IMR-90 (cell line): Measurements from ENCODE around the gene DNM2. TPM values are rescaled to one million over a fixed set of nuclear protein-coding genes. Genes with fewer than 3 reads are reported as not detected.

Source experiments
- ATAC-seq: fragments of 200-7000 bp; cut with Tn5 transposase; 2 replicates; pipeline ENCODE4 v1.9.1; 2020; ENCODE audit warnings: low read depth, mild to moderate bottlenecking, moderate library complexity
- BruUV-seq: library from RNA; stranded (reverse); fragments of 400-500 nt; replicated peaks from 2 replicates; lab custom pipeline; 2021; lab: Mats Ljungman, UMichigan
- CTCF ChIA-PET: fragments of 300-600 bp; formaldehyde crosslinking; extraction: SDS; loops from one replicate; lab custom pipeline; 2021; ENCODE audit warnings: antibody characterized with exemption; lab: Yijun Ruan, JAX
- POLR2A ChIA-PET: fragments of 300-600 bp; sonication (Branson Sonifier 250); formaldehyde crosslinking; loops from one replicate; lab custom pipeline; 2022; ENCODE audit warnings: antibody characterized with exemption; ENCODE audit not compliant: unreplicated experiment; lab: Charles Lee
- DNase-seq: peaks from one replicate; pipeline ENCODE4 v3.0.0; 2013
- H2AFZ ChIP-seq: replicated peaks from 2 replicates; pipeline ENCODE3; 2013; ENCODE audit warnings: low read length, mild to moderate bottlenecking; ENCODE audit not compliant: poor library complexity
- H2AK5ac ChIP-seq: 2 replicates; pipeline ENCODE4 v1.6.1; 2013; ENCODE audit warnings: low read depth, low read length, inconsistent platforms
- H2AK9ac ChIP-seq: replicated peaks from 2 replicates; pipeline ENCODE3; 2013; ENCODE audit warnings: mild to moderate bottlenecking, low read depth, low read length, moderate library complexity; ENCODE audit not compliant: poor library complexity
- H2BK120ac ChIP-seq: 2 replicates; pipeline ENCODE4 v1.6.1; 2013; ENCODE audit warnings: low read depth, low read length, inconsistent platforms
- H2BK15ac ChIP-seq: 3 replicates; pipeline ENCODE4 v1.6.1; 2013; ENCODE audit warnings: low read depth, low read length, inconsistent platforms
- H2BK20ac ChIP-seq: 2 replicates; pipeline ENCODE4 v1.6.1; 2013; ENCODE audit warnings: low read depth, mild to moderate bottlenecking, inconsistent platforms, low read length, moderate library complexity
- H2BK5ac ChIP-seq: 2 replicates; pipeline ENCODE4 v1.6.1; 2013; ENCODE audit warnings: mild to moderate bottlenecking, low read depth, low read length, inconsistent platforms; ENCODE audit not compliant: poor library complexity, severe bottlenecking
- H3K14ac ChIP-seq: replicated peaks from 2 replicates; pipeline ENCODE4 v1.6.1; 2013; ENCODE audit warnings: low read depth, low read length, inconsistent platforms
- H3K18ac ChIP-seq: 2 replicates; pipeline ENCODE4 v1.6.1; 2013; ENCODE audit warnings: low read depth, low read length, control low read depth
- H3K23ac ChIP-seq: 2 replicates; pipeline ENCODE4 v1.6.1; 2013; ENCODE audit warnings: low read depth, low read length, inconsistent platforms
- H3K27ac ChIP-seq: 2 replicates; pipeline ENCODE4 v1.5.1; 2013; ENCODE audit warnings: mild to moderate bottlenecking, control low read depth, low read length; ENCODE audit not compliant: insufficient read depth
- H3K27me3 ChIP-seq: 2 replicates; pipeline ENCODE4 v1.6.1; 2013; ENCODE audit warnings: low read length; ENCODE audit not compliant: control insufficient read depth, insufficient read depth
- H3K36me3 ChIP-seq: 2 replicates; pipeline ENCODE4 v1.6.1; 2013; ENCODE audit warnings: low read length, mixed read lengths; ENCODE audit not compliant: control insufficient read depth, insufficient read depth
- H3K4ac ChIP-seq: 2 replicates; pipeline ENCODE4 v1.6.1; 2013; ENCODE audit warnings: low read depth, low read length, inconsistent platforms
- H3K4me1 ChIP-seq: 2 replicates; pipeline ENCODE4 v1.6.1; 2013; ENCODE audit warnings: low read length, mixed read lengths; ENCODE audit not compliant: control insufficient read depth, insufficient read depth
- H3K4me2 ChIP-seq: 2 replicates; pipeline ENCODE4 v1.6.1; 2013; ENCODE audit warnings: low read depth, mild to moderate bottlenecking, control low read depth, low read length, moderate library complexity
- H3K4me3 ChIP-seq: 2 replicates; pipeline ENCODE4 v1.5.1; 2013; ENCODE audit warnings: low read depth, mild to moderate bottlenecking, control low read depth, low read length, moderate library complexity; ENCODE audit not compliant: insufficient read depth
- H3K56ac ChIP-seq: 2 replicates; pipeline ENCODE4 v1.6.1; 2013; ENCODE audit warnings: low read length, inconsistent platforms; ENCODE audit not compliant: insufficient read depth; ENCODE audit errors: extremely low read depth
- H3K79me1 ChIP-seq, 2 experiments: 2 replicates each; pipeline ENCODE4 v1.6.1; 2013; ENCODE audit warnings: low read length in 2 of 2, inconsistent platforms in 1 of 2, low read depth in 1 of 2
- H3K9ac ChIP-seq: 2 replicates; pipeline ENCODE4 v1.6.1; 2013; ENCODE audit warnings: low read depth, low read length, control low read depth
- H3K9me1 ChIP-seq: 2 replicates; pipeline ENCODE4 v1.6.1; 2013; ENCODE audit warnings: low read length, inconsistent platforms; ENCODE audit not compliant: insufficient read depth
- H3K9me3 ChIP-seq: 2 replicates; pipeline ENCODE4 v1.6.1; 2013; ENCODE audit warnings: low read length; ENCODE audit not compliant: control insufficient read depth, insufficient read depth
- H4K20me1 ChIP-seq: 2 replicates; pipeline ENCODE4 v1.6.1; 2013; ENCODE audit warnings: low read length, inconsistent platforms; ENCODE audit not compliant: insufficient read depth
- H4K5ac ChIP-seq: 2 replicates; pipeline ENCODE4 v1.6.1; 2013; ENCODE audit warnings: mild to moderate bottlenecking, low read depth, low read length, control low read depth
- H4K8ac ChIP-seq, 2 experiments: 2 replicates each; pipeline ENCODE4 v1.6.1; 2013; ENCODE audit warnings: low read depth in 2 of 2, low read length in 2 of 2, control low read depth in 1 of 2, inconsistent platforms in 1 of 2
- H4K91ac ChIP-seq: 2 replicates; pipeline ENCODE4 v1.6.1; 2013; ENCODE audit warnings: low read depth, low read length, inconsistent platforms; ENCODE audit not compliant: insufficient read depth
- CEBPB ChIP-seq: IDR thresholded peaks from 2 replicates; pipeline ENCODE4 v1.6.1; 2012; ENCODE audit warnings: low read depth, low read length, improper control_type of control experiment
- CHD1 ChIP-seq: IDR thresholded peaks from 2 replicates; pipeline ENCODE4 v1.6.1; 2012; ENCODE audit warnings: low read depth, low read length, improper control_type of control experiment
- WGBS, 2 experiments: methylation state at CpG; one replicate each; pipeline versions ENCODE4 v1.1.5 to v1.1.7; 2013; ENCODE audit warnings: missing lambda C conversion rate in 2 of 2; ENCODE audit not compliant: insufficient read length in 1 of 2; ENCODE audit errors: extremely low coverage in 2 of 2; 5-methylcytosine and 5-hydroxymethylcytosine counted together
- dilution Hi-C: fragments of 300-500 bp; cut with HindIII; formaldehyde crosslinking; loops from one replicate; pipeline ENCODE4 v1.14.3; 2018; ENCODE audit warnings: low sequenced_read_pairs; ENCODE audit not compliant: unreplicated experiment
- in situ Hi-C: fragments of 300-500 bp; cut with MboI; formaldehyde crosslinking; loops from 3 replicates; pipeline ENCODE4 v1.14.3; 2019; ENCODE audit warnings: low sequenced_read_pairs, inconsistent platforms, mixed read lengths
- intact Hi-C: fragments of 100-400 bp; cut with micrococcal nuclease; formaldehyde crosslinking; loops from 2 replicates; pipeline ENCODE4 v1.10.0; 2022
- polyA plus RNA-seq, 3 experiments: library from polyadenylated mRNA; depleted of rRNA; stranded (reverse); fragments of >200 nt; gene quantifications; 2 replicates each; pipeline ENCODE4 v1.2.3, GENCODE V29; 2012; ENCODE audit warnings: low replicate concordance in 1 of 3
- total RNA-seq: library from RNA; depleted of rRNA; stranded (reverse); fragments of >200 nt; gene quantifications from 2 replicates; pipeline ENCODE4 v1.2.3, GENCODE V29; 2012

Gene DNM2
- total and polyA plus RNA-seq, 2 of the 4 experiments (the other 2 are of a cell fraction): 55.6 to 74.2 TPM

GRCh38 chr19:10749435-10750384 lies 31.8 kb downstream of the DNM2 start:
- Histone ChIP-seq H3K9me3 (no peaks in the 10 kb centered on the region), H4K91ac (no peak overlapping the region), H4K8ac (no peak overlapping the region), H3K4me2 (no peak overlapping the region), H2BK20ac (no peak overlapping the region), H3K4me3 (no peak overlapping the region), H4K5ac (no peak overlapping the region), H2BK15ac (no peak overlapping the region), H3K9me1 (peaks cover 32% of the 10 kb centered on the region), H3K4me1 (peaks cover 15% of the 10 kb centered on the region), H2BK120ac (no peak overlapping the region), H3K79me1 (peaks cover 11 to 89% of the 10 kb centered on the region in 2 experiments; a peak in 3 of 4 replicates), H2AFZ (no peak overlapping the region), H3K4ac (no peak overlapping the region), H3K36me3 (no peaks in the 10 kb centered on the region), H3K9ac (no peak overlapping the region), H3K23ac (no peak overlapping the region), H2BK5ac (no peak overlapping the region), H4K20me1 (peaks cover 79% of the 10 kb centered on the region), H3K56ac (no peak overlapping the region), H2AK9ac (peak overlapping the region; percentile 69), H3K27ac (no peak overlapping the region), H2AK5ac (no peak overlapping the region), H3K18ac (no peak overlapping the region), H3K27me3 (no peaks in the 10 kb centered on the region), H3K14ac (no peak overlapping the region; the same call in 1 of the 2 replicates)
- WGBS, 2 experiments: 97% methylated on average over 6 of the region's 13 CpGs; no CpG with 5 or more reads in 1 of the 2 experiments
- BruUV-seq: no TSS peak
- DNase-seq (no peak), ATAC-seq (no peak)
- dilution Hi-C loops (no loop called here), intact Hi-C loops (no loop called here), in situ Hi-C loops (no loop called here)
- POLR2A ChIA-PET: no interaction called here
- TF ChIP-seq CHD1: no peak
- TF ChIP-seq CEBPB: peak; percentile 30; the same call in 1 of the 2 replicates
- CTCF ChIA-PET: no interaction called here
